ENCODE measurements around the gene MAMDC2. TPM values are rescaled to one million over a fixed set of nuclear protein-coding genes. Genes with fewer than 3 reads are reported as not detected.

The MAMDC2 gene
- total RNA-seq, 2 donors from 2014 or later: 0.44 to 1.4 TPM

- Mint-ChIP-seq H3K4me1 (no peaks in the 10 kb centered on the region), H3K4me3 (no peak overlapping the region), H3K27me3 (ENCODE audit: insufficient read depth) (no peaks in the 10 kb centered on the region), H3K27ac (no peak overlapping the region), H3K9me3 (peaks cover 17% of the 10 kb centered on the region), H3K36me3 (ENCODE audit: low read depth) (no peaks in the 10 kb centered on the region)
- no peak overlapping the region for H3K27ac ChIP-seq (ENCODE audit: low read depth, low read length)
- no peak overlapping the region for H3K9ac ChIP-seq (ENCODE audit: extremely low read depth, low read length, poor library complexity, severe bottlenecking)
- DNase-seq: no peak
- H3K4me1 ChIP-seq (ENCODE audit: control insufficient read depth, insufficient read depth, low read length): no peaks in the 10 kb centered on the region
- H3K36me3 ChIP-seq (ENCODE audit: control insufficient read depth, insufficient read depth, low read length): no peaks in the 10 kb centered on the region
- H3K27me3 ChIP-seq (ENCODE audit: control insufficient read depth, insufficient read depth, low read length, poor library complexity, severe bottlenecking): no peaks in the 10 kb centered on the region
- H3K4me3 ChIP-seq (ENCODE audit: low read length): no peak overlapping the region
- 86 to 100% methylated on average over 1 of the region's 1 CpG for WGBS, 2 experiments (ENCODE audit: insufficient coverage in 1 of 2, insufficient read length in 1 of 2)
- H3K9me3 ChIP-seq (ENCODE audit: control insufficient read depth, low read length): no peaks in the 10 kb centered on the region
- TF ChIP-seq CTCF (conservative IDR thresholded peaks at IDR 0.05): no peak
These were observed 133.5 kb downstream of the MAMDC2 start for GRCh38 chr9:70177121-70177520.

- H3K9ac ChIP-seq (ENCODE audit: extremely low read depth, low read length, poor library complexity, severe bottlenecking): no peak overlapping the region
- no peak for DNase-seq
- Mint-ChIP-seq H3K9me3 (no peaks in the 10 kb centered on the region), H3K27ac (no peak overlapping the region), H3K36me3 (ENCODE audit: low read depth) (no peaks in the 10 kb centered on the region), H3K4me3 (no peak overlapping the region), H3K27me3 (ENCODE audit: insufficient read depth) (no peaks in the 10 kb centered on the region), H3K4me1 (no peaks in the 10 kb centered on the region)
- H3K27ac ChIP-seq (ENCODE audit: low read depth, low read length): no peak overlapping the region
- no peaks in the 10 kb centered on the region for H3K9me3 ChIP-seq (ENCODE audit: control insufficient read depth, low read length)
- no peaks in the 10 kb centered on the region for H3K27me3 ChIP-seq (ENCODE audit: control insufficient read depth, insufficient read depth, low read length, poor library complexity, severe bottlenecking)
- no peak overlapping the region for H3K4me3 ChIP-seq (ENCODE audit: low read length)
- H3K4me1 ChIP-seq (ENCODE audit: control insufficient read depth, insufficient read depth, low read length): no peaks in the 10 kb centered on the region
- H3K36me3 ChIP-seq (ENCODE audit: control insufficient read depth, insufficient read depth, low read length): no peaks in the 10 kb centered on the region
- no peak for TF ChIP-seq CTCF (conservative IDR thresholded peaks at IDR 0.05)
- 92 to 100% methylated on average over 1 to 2 of the region's 2 CpGs for WGBS, 2 experiments (ENCODE audit: insufficient coverage in 1 of 2, insufficient read length in 1 of 2)
These were observed 149.1 kb downstream of the MAMDC2 start for GRCh38 chr9:70192707-70193106.

- no peaks in the 10 kb centered on the region for H3K4me1 Mint-ChIP-seq
- Histone ChIP-seq H3K4me1 (ENCODE audit: control insufficient read depth, insufficient read depth, low read length) (no peaks in the 10 kb centered on the region), H3K9ac (ENCODE audit: extremely low read depth, low read length, poor library complexity, severe bottlenecking) (no peak overlapping the region), H3K9me3 (ENCODE audit: control insufficient read depth, low read length) (no peaks in the 10 kb centered on the region), H3K36me3 (ENCODE audit: control insufficient read depth, insufficient read depth, low read length) (no peaks in the 10 kb centered on the region), H3K27me3 (ENCODE audit: control insufficient read depth, insufficient read depth, low read length, poor library complexity, severe bottlenecking) (no peaks in the 10 kb centered on the region), H3K4me3 (ENCODE audit: low read length) (no peak overlapping the region), H3K27ac (ENCODE audit: low read depth, low read length) (no peak overlapping the region)
- H3K36me3 Mint-ChIP-seq (ENCODE audit: low read depth): no peaks in the 10 kb centered on the region
- H3K4me3 Mint-ChIP-seq: no peak overlapping the region
- TF ChIP-seq CTCF (conservative IDR thresholded peaks at IDR 0.05): no peak
- no peaks in the 10 kb centered on the region for H3K27me3 Mint-ChIP-seq (ENCODE audit: insufficient read depth)
- H3K9me3 Mint-ChIP-seq: peaks cover 1% of the 10 kb centered on the region
- no peak for DNase-seq
- WGBS, 2 experiments (ENCODE audit: insufficient coverage in 1 of 2, insufficient read length in 1 of 2): 87% methylated on average over 3 of the region's 3 CpGs; no CpG with 5 or more reads in 1 of the 2 experiments
- no peak overlapping the region for H3K27ac Mint-ChIP-seq
These were observed 151.8 kb downstream of the MAMDC2 start for GRCh38 chr9:70195456-70195855.
